ENCODE measurements around the gene CDK8.
"Not testable (repeated sequence)": the region's sequence is repeated elsewhere in the genome, so short reads cannot be mapped to it uniquely, and the experiment has no call there.

CDK8 gene

DNA sequence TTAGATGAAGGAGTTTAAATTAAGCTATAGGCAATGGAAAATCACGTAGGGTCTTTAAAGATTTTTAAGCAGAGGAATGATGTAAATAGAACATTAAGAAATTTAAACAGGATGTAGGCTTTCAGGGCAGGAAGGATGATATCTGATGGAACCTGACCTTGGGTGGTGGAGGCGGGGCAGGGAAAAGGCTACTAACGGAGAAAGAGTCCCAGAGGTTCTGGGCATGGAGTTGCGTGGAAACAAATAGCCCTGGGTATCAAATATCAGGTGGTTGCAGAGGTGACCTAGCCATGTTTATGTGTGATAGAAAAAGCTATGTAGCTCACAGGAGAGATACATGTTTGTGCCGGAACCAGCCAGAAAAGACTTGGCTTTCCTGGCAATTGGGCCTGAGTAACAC is 7.8 kb upstream of the CDK8 start:
- H4K20me1 ChIP-seq: no peaks in the 10 kb centered on the region
- H3K4me2 ChIP-seq: no peak overlapping the region
- H3K4me3 ChIP-seq: no peak overlapping the region
- H3K27me3 ChIP-seq: no peaks in the 10 kb centered on the region
- peaks cover 10 to 16% (median 13%) of the 10 kb centered on the region in 11 experiments; a peak in 21 of 22 replicates for H3K9me3 ChIP-seq (replicated peaks in 1 of 11)
- H3K36me3 ChIP-seq: no peaks in the 10 kb centered on the region
- no peak overlapping the region for H3K9ac ChIP-seq
- no peak for TF ChIP-seq Cebpa-rat (IDR thresholded peaks at IDR 0.05)
- 0 out of 20 replicates have a peak, but pooled peaks cover 0 to 5% (median 0%) of the 10 kb centered on the region in 10 experiments for H3K4me1 ChIP-seq
- no peak overlapping the region for H3K27ac ChIP-seq

DNA sequence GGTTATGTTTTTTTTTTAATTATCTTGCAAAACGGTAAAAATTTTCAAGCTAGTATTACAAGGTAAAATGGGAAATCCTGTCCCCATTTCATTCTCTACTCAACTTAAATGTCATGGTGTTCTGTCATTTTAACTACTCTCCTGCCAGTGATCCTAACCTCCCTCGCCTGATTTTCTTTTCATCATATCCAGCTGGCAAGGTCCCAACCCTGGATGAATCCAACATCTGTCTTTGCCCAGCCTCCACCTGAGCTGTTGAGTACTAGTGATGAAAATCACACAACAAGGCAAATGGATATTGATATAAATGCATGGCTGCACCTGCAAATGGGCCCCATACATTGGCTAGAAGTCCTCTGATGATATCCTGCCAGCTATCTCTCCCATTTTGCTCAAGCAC is 6.9 kb upstream of the CDK8 start:
- TF ChIP-seq Cebpa-rat (IDR thresholded peaks at IDR 0.05): no peak
- no peaks in the 10 kb centered on the region for H3K36me3 ChIP-seq

DNA sequence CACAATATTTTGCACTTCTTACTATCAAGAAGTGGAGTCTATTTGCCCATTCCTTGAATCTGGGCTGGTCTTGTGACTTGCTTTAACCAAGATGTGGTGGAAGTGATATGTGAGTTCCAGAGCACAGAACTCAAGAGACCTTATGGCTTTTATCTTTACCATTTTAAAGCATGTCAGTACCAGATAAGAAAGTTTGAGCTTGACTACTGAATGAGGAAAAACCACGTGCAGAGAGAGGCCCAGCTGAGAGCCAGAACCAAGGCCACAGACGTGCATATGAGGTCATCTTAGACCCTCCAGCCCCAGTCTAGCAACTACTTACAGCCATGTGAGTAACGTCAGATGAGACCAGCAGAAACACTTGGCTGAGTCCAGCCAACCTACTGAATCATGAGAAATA is 6.3 kb upstream of the CDK8 start:
- Histone ChIP-seq H3K27me3 (no peaks in the 10 kb centered on the region), H3K36me3 (no peaks in the 10 kb centered on the region), H4K20me1 (no peaks in the 10 kb centered on the region), H3K9me3 (replicated peaks in 1 of 11) (peaks cover 3 to 8% (median 4%) of the 10 kb centered on the region in 11 experiments; a peak in 21 of 22 replicates), H3K27ac (no peak overlapping the region), H3K4me3 (no peak overlapping the region), H3K9ac (no peak overlapping the region), H3K4me1 (0 out of 20 replicates have a peak, but pooled peaks cover 0 to 5% (median 0%) of the 10 kb centered on the region in 10 experiments), H3K4me2 (no peak overlapping the region)
- TF ChIP-seq Cebpa-rat (IDR thresholded peaks at IDR 0.05): no peak

More for the DNA sequence above, 6.9 kb upstream of the CDK8 start:
- no peaks in the 10 kb centered on the region for H3K27me3 ChIP-seq
- H3K4me1 ChIP-seq: 0 out of 20 replicates have a peak, but pooled peaks cover 0 to 5% (median 0%) of the 10 kb centered on the region in 10 experiments
- no peak overlapping the region for H3K4me2 ChIP-seq
- H3K9ac ChIP-seq: no peak overlapping the region
- no peak overlapping the region for H3K27ac ChIP-seq
- H3K9me3 ChIP-seq (replicated peaks in 1 of 11): peaks cover 9 to 13% (median 10%) of the 10 kb centered on the region in 11 experiments; a peak in 21 of 22 replicates
- no peaks in the 10 kb centered on the region for H4K20me1 ChIP-seq
- H3K4me3 ChIP-seq: no peak overlapping the region

DNA sequence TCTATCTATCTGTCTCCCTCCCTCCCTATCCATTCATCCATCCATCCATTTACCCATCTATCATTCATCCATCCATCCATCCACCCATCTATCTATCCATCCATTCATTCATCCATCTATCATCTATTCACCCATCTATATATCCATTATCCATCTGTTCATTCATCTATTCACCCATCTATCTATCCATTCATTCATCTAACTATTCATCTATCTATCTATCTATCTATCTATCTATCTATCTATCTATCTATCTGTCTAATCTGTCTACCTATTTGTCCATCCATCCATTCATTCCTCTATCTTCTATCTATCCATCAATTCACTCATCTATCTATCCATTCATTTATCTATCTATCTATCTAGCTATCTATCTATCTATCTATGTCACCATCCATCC is 4.4 kb upstream of the CDK8 start:
- H3K27me3 ChIP-seq: no peaks in the 10 kb centered on the region
- H3K36me3 ChIP-seq: no peaks in the 10 kb centered on the region
- H3K9ac ChIP-seq: no peak overlapping the region
- no peak overlapping the region for H3K27ac ChIP-seq
- peaks cover 0 to 10% (median 2%) of the 10 kb centered on the region in 10 experiments; a peak in 4 of 20 replicates for H3K4me1 ChIP-seq
- no peak for TF ChIP-seq Cebpa-rat (IDR thresholded peaks at IDR 0.05)
- H3K4me2 ChIP-seq: no peak overlapping the region
- H4K20me1 ChIP-seq: peaks cover 0 to under 1% (median 0%) of the 10 kb centered on the region in 11 experiments; a peak in 3 of 22 replicates
- no peak overlapping the region for H3K4me3 ChIP-seq
- no peaks in the 10 kb centered on the region for H3K9me3 ChIP-seq (replicated peaks in 1 of 11)

DNA sequence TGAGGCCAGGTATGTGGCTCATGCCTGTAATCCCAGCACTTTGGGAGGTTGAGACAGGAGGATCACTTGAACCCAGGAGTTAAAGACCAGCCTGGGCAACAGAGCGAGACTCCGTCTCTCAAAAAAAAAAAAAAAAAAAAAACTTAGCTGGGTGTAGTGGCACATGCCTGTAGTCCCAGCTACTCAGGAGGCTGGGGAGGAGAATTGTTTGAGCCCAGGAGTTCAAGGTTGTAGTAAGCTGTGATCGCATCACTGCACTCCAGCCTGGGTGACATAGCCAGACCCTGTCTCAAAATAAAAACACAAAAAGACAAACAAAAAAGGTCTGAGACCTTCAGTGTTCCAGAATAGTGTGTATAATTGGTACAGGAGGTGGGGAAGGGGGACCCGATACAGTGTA is 1.9 kb upstream of the CDK8 start:
- H3K27me3 ChIP-seq; H3K27ac ChIP-seq; H3K4me2 ChIP-seq; H3K36me3 ChIP-seq; H3K9me3 ChIP-seq (replicated peaks in 1 of 11); H3K4me3 ChIP-seq; H3K9ac ChIP-seq: not testable (repeated sequence)
- Histone ChIP-seq H3K4me1 (peaks cover 9 to 24% (median 18%) of the 10 kb centered on the region in 10 experiments; a peak in 19 of 20 replicates), H4K20me1 (peaks cover 0 to 25% (median 22%) of the 10 kb centered on the region in 11 experiments; a peak in 16 of 22 replicates)

DNA sequence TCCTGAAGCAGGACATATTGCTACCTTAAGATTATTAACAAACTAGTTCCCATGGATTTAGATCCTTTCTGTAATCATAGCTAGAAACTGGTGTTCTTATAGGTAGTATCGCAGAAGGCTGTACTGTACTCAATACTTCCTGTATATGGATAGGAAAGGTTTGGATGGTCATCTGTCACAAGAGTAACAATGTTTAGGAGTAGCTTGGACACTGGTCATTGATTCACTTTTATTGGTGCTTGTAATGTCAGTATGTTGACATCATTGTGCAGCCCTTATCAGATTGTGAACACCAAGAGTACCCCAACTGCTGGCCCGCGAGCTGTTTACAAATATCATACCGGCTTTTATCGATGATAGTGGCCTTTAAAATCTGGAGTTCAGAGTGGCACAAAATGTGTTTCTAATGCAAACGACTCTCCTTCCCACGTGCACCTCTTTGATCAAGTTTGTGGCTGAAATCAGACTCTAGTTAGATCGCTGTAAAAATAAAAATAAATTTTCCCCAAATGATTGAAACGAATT is 605 bp upstream of the CDK8 start:
- Histone ChIP-seq H3K27me3 (no peaks in the 10 kb centered on the region), H3K27ac (peak overlapping the region; percentile 89 to 97 (median 95); a peak in 21 of 22 replicates), H3K36me3 (no peaks in the 10 kb centered on the region), H3K4me3 (peak overlapping the region; percentile 68 to 92 (median 89)), H3K4me1 (peaks cover 9 to 27% (median 21%) of the 10 kb centered on the region in 10 experiments; a peak in 19 of 20 replicates), H3K9ac (peak overlapping the region; percentile 85 to 96 (median 90)), H3K9me3 (replicated peaks in 1 of 11) (no peaks in the 10 kb centered on the region), H3K4me2 (peak overlapping the region; percentile 23 to 90 (median 59); a peak in 19 of 22 replicates), H4K20me1 (peaks cover 0 to 38% (median 34%) of the 10 kb centered on the region in 11 experiments; a peak in 16 of 22 replicates)
- no peak for TF ChIP-seq Cebpa-rat (IDR thresholded peaks at IDR 0.05)

DNA sequence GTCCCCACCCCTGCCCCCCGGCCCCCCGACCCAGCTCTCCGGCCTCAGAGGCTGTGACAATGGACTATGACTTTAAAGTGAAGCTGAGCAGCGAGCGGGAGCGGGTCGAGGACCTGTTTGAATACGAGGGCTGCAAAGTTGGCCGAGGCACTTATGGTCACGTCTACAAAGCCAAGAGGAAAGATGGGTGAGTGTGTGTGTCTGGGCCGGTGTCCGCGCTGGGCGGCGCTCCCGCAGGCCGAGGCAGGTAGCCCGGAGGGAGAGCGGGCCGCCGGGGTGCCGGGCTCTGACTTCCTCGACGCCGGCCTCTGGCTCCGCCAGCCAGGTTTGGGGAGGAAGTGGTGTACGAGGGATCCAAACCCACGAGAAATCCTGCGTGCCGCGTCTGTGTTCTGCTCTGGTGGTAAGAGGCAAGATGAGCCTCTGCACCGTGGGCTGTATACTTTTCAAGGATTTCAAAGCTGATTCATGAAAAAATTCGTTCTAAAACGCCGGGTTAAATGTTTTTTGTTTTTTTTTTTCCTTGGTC is 718 bp downstream of the CDK8 start:
- TF ChIP-seq Cebpa-rat (IDR thresholded peaks at IDR 0.05): no peak
- no peaks in the 10 kb centered on the region for H3K27me3 ChIP-seq
- peak overlapping the region; percentile 85 to 96 (median 90) for H3K9ac ChIP-seq
- no peaks in the 10 kb centered on the region for H3K36me3 ChIP-seq
- H3K4me2 ChIP-seq: peak overlapping the region; percentile 75 to 96 (median 90)
- H3K4me3 ChIP-seq: peak overlapping the region; percentile 68 to 92 (median 89)
- H3K9me3 ChIP-seq (replicated peaks in 1 of 11): no peaks in the 10 kb centered on the region
- peaks cover 9 to 27% (median 19%) of the 10 kb centered on the region in 10 experiments; a peak in 19 of 20 replicates for H3K4me1 ChIP-seq
- peak overlapping the region; percentile 89 to 97 (median 95) for H3K27ac ChIP-seq
- H4K20me1 ChIP-seq: peaks cover 3 to 51% (median 47%) of the 10 kb centered on the region in 11 experiments; a peak in 18 of 22 replicates

DNA sequence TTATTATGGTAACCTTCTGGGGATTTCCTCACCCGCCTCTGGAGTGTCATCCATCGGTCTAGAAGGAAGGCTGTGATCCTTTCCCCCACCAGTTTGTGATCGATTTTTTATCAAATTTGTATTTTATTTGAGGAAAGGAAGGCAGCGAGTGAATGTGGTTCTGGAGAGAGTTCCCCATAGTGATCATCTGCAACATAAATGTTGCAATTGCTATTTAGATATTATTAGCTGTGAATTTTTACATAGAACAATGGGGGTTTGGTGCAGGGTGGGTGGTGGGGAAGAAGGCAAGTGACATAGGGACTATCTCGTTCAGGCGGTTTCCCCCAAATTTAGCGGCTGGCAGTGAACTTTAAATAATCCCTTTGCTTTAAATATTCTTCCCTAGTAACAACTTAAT is 1.2 kb downstream of the CDK8 start:
- peaks cover 9 to 27% (median 19%) of the 10 kb centered on the region in 10 experiments; a peak in 19 of 20 replicates for H3K4me1 ChIP-seq
- no peaks in the 10 kb centered on the region for H3K9me3 ChIP-seq (replicated peaks in 1 of 11)
- H3K9ac ChIP-seq: peak overlapping the region; percentile 85 to 96 (median 90)
- peak overlapping the region; percentile 75 to 96 (median 90) for H3K4me2 ChIP-seq
- peak overlapping the region; percentile 68 to 92 (median 89) for H3K4me3 ChIP-seq
- no peak for TF ChIP-seq Cebpa-rat (IDR thresholded peaks at IDR 0.05)
- no peaks in the 10 kb centered on the region for H3K36me3 ChIP-seq
- H3K27me3 ChIP-seq: no peaks in the 10 kb centered on the region
- peaks cover 6 to 56% (median 52%) of the 10 kb centered on the region in 11 experiments; a peak in 18 of 22 replicates for H4K20me1 ChIP-seq
- peak overlapping the region; percentile 89 to 97 (median 95) for H3K27ac ChIP-seq

DNA sequence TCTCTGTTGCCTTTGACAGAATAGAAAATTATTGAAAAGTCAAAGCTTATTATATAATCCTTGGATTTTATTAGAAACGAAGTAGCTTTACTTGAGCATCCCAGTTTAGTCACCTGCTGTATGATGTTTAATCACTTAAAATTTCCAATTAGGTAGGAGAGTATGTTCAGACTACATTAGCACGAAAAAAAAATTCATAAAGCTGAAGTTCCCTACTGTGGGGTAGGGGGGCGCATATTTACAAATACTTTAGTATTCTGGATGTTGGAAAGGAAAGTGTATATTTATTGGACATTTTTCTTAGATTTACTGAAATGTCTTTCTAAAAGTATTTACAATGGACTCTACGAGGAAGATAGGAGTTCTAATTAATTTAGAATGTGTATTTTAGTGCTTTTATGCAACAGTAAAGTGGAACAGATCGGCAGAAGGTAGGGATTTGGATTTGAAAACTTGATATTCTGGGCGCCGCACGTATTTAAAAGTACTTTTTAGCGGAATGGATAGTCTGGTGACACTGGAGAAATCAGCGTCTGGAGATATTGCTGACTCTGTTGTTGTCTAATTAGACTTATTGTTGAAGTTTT is 1.9 kb downstream of the CDK8 start:
- no peaks in the 10 kb centered on the region for H3K36me3 ChIP-seq
- peaks cover 9 to 27% (median 19%) of the 10 kb centered on the region in 10 experiments; a peak in 19 of 20 replicates for H3K4me1 ChIP-seq
- H3K4me3 ChIP-seq: peak overlapping the region; percentile 68 to 92 (median 89)
- TF ChIP-seq Cebpa-rat (IDR thresholded peaks at IDR 0.05): no peak
- H3K27me3 ChIP-seq: no peaks in the 10 kb centered on the region
- H4K20me1 ChIP-seq: peaks cover 9 to 62% (median 58%) of the 10 kb centered on the region in 11 experiments; a peak in 18 of 22 replicates
- peak overlapping the region in 5 of 11 experiments; percentile 89 to 97 (median 95); a peak in 4 of 22 replicates for H3K27ac ChIP-seq
- H3K9me3 ChIP-seq (replicated peaks in 1 of 11): no peaks in the 10 kb centered on the region
- H3K4me2 ChIP-seq: peak overlapping the region; percentile 75 to 96 (median 90)
- H3K9ac ChIP-seq: peak overlapping the region; percentile 85 to 96 (median 90); a peak in 19 of 22 replicates
